H1 (cell line): ENCODE data around the gene PSMB1. TPM values are rescaled to one million over a fixed set of nuclear protein-coding genes. Genes with fewer than 3 reads are reported as not detected.

Source experiments
- GABPA ChIP-seq: IDR thresholded peaks from 2 replicates; pipeline ENCODE4 v1.6.1; 2011; ENCODE audit warnings: mild to moderate bottlenecking, low read length, moderate library complexity, borderline replicate concordance; ENCODE audit not compliant: insufficient read depth
- NANOG ChIP-seq: IDR thresholded peaks from 2 replicates; pipeline ENCODE4 v1.6.1; 2011; ENCODE audit warnings: low read length, low read depth, mild to moderate bottlenecking, inconsistent platforms; ENCODE audit not compliant: insufficient read depth, poor library complexity, severe bottlenecking
- PHF8 ChIP-seq: fragments of 200-600 bp; sonication (generic); conservative IDR thresholded peaks from 2 replicates; pipeline ENCODE4 v1.7.1; 2012; ENCODE audit warnings: low read depth, mild to moderate bottlenecking, inconsistent platforms, low read length, moderate library complexity
- TCF12 ChIP-seq: IDR thresholded peaks from 2 replicates; pipeline ENCODE4 v1.6.1; 2011; ENCODE audit warnings: low read depth, mild to moderate bottlenecking, low read length
- polyA plus RNA-seq, 7 experiments: library from polyadenylated mRNA; depleted of rRNA in 3 of 7; stranded (reverse) in 5 of 7; unstranded in 2 of 7; fragments of >200 nt in 5 of 7; fragments of 200-250 nt in 2 of 7; gene quantifications; 1 replicate in 5 of 7; 2 replicates in 1 of 7; 4 replicates in 1 of 7; pipeline versions ENCODE4 v1.2.1 to v1.2.3, GENCODE V29; 2011 to 2013; ENCODE audit warnings: missing spikeins in 2 of 7, mixed read lengths in 2 of 7
- total RNA-seq: library from RNA; stranded (reverse); fragmentation: NEBNext Ultra II Directional; extraction: Animal tissue kit (Norgen Biotek cat#: 25700); gene quantifications from 2 replicates; pipeline ENCODE4 v1.2.1, GENCODE V29; 2021
- TF ChIP-seq, protein P1 (sequence below), 3 experiments: IDR thresholded peaks; 1 replicate in 2 of 3; 2 replicates in 1 of 3; pipeline versions ENCODE4 v1.5.1 to v1.6.1; 2011; ENCODE audit warnings: low read length in 3 of 3, mild to moderate bottlenecking in 3 of 3, inconsistent platforms in 2 of 3, low read depth in 1 of 3, moderate library complexity in 1 of 3; ENCODE audit not compliant: insufficient read depth in 1 of 3; ENCODE audit errors: control extremely low read depth in 1 of 3

Gene PSMB1
- total and polyA plus RNA-seq, 2 of the 8 experiments (the other 6 are each of a cell fraction or from before 2014, with no cell fraction given), result 237 to 609 TPM

DNA sequence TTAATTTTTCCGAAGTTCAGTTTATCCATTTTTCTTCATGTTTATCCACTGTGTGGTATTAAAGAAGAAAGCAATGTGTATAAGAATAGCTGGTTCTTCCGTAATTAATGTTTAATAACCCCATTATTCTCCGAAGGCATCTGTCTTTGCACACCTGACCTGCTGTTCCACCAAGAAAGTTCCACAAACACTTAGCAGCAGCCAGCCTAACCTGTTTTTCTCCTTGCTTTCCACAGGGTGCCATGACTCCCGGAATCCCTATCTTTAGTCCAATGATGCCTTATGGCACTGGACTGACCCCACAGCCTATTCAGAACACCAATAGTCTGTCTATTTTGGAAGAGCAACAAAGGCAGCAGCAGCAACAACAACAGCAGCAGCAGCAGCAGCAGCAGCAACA lies 8.4 kb upstream of the PSMB1 start (continued):
- TF ChIP-seq NANOG, result no peak
- TF ChIP-seq PHF8, result no peak
- TF ChIP-seq, protein P1, sequence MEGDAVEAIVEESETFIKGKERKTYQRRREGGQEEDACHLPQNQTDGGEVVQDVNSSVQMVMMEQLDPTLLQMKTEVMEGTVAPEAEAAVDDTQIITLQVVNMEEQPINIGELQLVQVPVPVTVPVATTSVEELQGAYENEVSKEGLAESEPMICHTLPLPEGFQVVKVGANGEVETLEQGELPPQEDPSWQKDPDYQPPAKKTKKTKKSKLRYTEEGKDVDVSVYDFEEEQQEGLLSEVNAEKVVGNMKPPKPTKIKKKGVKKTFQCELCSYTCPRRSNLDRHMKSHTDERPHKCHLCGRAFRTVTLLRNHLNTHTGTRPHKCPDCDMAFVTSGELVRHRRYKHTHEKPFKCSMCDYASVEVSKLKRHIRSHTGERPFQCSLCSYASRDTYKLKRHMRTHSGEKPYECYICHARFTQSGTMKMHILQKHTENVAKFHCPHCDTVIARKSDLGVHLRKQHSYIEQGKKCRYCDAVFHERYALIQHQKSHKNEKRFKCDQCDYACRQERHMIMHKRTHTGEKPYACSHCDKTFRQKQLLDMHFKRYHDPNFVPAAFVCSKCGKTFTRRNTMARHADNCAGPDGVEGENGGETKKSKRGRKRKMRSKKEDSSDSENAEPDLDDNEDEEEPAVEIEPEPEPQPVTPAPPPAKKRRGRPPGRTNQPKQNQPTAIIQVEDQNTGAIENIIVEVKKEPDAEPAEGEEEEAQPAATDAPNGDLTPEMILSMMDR (IDR thresholded peaks at IDR 0.05; ENCODE audit: control extremely low read depth in 1 of 3, insufficient read depth in 1 of 3, low read depth in 1 of 3, low read length in 3 of 3), result no peak
- no peak for TF ChIP-seq GABPA
- TF ChIP-seq TCF12, result no peak
